GM19452 (cell line): ENCODE data around the gene AKT1.
A peak's percentile ranks its signal among the peaks of the same experiment; 100 is the strongest.
"Not testable (repeated sequence)": the region's sequence is repeated elsewhere in the genome, so short reads cannot be mapped to it uniquely, and the experiment has no call there.

Experiments
- ATAC-seq: cut with Tn5 transposase; IDR thresholded peaks from one replicate; pipeline ENCODE4 v1.9.1; 2021; ENCODE audit not compliant: unreplicated experiment

The AKT1 gene

DNA sequence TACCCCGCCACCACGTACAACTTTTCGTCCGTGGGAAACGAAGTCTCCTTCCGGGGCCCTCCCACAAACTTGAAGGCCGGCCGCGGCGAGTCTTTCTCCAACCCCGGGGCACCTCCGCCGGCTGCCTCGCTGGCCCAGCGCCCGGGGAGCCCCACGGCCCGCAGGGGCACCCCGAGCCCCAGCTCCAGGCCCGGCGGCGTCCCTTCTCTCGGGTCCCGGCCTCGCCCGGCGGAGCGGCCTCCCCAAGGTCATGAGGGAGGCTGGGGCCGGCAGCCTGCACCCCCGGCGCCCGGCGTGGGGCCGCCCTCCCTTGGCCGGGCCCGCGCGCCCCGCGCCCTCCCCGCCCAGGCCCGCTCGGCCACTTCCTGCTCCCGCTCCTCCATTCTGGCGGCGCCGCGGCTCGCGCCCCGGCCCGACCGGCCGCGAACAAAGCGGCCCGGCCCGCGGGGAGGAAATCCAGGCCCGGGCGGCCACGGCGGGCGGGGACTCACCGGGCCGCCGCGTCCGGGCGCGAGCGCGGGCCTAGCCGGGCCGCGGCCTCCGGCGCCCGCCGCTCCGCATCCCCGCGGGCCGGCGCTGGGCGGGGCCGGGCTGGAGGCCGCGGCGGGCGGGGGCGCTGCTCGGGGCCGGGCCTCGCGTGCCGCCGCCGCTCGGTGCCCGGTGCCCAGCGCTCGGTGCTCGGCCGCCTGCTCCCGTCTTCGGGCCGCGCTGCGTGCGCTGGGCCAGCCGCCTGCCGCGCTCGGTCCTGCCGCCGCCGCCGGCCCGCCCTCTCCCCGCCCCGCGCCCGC lies at the start of gene AKT1:
TSS of gene AKT1 (minus strand) at position 756 of the 788 bp plus-strand sequence. CDS start 3,105 bp downstream, outside the sequence.
- ATAC-seq, result no peak

DNA sequence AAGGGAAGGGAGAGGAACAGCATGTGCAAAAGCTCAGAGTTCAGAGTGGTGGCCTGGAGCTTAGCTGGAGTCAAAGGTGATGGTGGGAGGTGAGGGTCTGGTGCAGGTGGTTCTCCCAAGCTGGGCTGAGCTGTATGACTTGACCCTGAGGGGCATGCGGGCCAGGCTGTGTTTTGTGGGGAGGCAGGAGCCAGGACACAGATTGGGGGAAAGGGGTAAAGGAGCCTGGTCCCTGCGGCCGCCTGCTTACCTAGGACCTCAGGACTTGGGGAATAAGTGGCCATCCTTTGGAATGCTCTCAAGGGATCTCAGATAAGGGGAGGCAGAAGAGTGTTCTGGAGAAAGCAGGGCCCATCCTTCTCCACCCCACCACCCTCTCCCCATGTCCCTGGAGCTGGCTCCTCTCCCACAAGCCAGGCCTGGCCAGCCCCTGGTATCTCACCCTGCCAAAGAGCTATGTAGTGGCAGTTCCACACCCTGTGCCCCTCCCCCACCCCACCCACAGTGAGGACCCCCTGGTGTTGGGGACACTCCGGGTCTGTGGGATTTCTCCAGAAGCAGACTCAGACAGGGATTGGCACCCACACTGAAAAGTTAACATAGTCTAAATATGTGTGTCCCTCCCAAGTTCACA lies 49.6 kb upstream of the AKT1 start:
- no peak for ATAC-seq

DNA sequence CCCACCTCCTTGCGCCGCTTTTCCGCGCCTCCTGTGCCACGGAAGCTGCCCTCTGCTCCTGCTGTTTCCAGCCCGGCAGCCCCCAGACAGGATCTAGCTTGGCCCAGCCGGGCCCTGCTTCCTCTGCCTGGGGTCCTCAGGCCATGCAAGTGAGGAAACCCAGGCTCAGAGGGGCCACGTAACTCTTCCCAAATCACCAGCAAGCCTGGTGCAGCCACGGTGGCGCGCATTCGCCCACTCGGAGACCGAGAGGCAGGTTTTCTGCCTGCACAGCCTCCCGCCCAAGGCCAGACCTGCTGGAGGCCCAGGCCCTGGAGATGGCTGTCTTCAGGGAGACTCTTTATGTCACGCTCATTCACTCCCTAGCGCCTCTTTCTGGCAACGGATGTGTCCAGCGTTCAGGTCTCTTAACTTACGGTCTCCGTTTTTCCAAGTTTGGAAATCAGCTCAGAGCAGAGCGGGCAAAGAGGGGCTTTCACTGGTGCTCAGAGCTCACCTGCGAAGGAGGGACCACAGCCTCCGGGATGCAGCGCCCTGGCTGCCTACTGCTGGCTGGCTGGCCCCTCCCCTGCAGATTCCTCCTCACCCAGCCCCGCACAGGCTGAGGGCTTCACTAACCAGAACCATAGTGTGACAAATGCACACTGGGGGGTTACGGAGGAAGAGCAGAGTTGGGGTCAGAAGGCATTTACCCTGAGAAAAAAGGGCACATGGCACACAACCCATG lies 48.9 kb upstream of the AKT1 start:
- ATAC-seq, result no peak

DNA sequence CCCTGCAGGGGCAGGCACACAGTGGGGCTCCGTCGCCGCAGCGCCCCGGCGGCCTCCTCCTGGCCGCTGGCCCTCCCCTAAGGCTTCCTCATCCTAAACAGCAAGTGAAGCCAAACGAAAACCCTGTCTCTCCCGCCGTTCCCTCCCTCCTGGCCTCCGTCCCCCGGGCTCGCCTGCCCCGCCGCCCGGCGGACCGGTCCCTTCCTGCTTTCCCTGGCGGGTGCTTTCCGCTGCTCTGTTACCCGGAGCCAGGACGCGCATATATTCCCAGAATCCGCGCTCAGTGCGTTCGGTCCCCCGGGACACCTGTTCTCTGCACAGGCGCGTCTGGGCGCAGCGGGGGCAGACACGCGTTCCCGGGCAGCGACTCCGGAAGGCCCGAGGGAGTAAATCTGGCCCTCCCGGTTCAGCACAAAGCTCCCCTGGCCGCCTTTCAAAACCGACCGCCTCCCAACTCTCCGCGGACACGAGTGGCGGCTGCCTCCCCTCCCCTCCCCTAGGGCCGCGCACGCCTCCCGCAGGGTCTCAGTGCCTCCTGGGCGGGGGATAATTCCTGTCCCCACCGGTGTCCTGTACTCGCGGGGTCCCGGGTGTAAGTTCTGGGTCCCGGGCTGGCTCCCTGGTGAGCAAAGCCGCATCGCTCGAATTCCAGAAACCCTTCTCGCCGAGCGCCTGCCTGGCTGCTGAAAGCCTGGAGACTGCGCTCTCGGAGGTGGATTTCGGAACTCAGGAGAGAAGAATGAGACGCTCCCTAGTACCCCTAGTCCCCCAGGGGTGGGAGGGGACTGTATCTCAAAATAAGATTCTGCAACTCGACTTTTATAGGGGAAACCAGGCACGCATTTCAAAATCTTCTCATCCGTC lies 48.1 kb upstream of the AKT1 start:
- no peak for ATAC-seq

DNA sequence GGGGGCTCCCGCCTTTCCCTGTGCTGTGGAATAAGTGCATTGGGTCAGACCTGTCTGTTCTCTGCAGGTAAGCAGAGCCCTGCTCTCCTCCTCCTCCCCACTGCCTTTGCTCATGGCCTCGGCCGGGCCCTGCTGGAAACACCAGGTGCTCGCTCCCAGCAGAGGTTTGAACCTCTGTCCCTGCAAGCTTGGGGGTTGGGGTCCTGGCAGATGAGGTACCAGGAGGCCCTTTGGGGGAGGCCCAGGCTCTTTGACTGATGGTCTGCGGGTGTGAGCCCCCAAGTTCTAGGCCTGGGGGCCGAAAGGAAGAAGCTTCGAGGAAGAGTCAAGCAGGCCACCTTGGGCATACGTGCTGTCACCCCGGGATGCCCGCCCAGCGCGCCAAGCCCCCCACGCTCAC lies 47.5 kb upstream of the AKT1 start:
- ATAC-seq, result no peak

DNA sequence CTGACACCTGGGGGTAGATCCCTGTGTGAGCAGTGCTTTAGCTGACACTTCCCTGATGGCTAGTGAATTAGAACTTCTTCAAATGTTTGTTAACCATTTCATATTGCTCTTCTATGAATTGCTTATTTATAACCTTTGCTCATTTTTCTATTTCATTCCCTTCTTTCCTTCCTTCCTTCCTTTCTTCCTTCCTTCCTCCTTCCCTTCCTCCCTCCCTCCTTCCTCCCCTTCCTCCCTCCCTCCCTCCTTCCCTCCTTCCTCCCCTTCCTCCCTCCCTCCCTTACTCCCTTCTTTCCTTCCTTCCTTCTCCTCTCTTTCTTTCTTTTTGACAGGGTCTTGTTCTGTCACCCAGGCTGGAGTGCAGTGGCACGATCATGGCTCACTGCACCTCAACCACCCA lies 46.2 kb upstream of the AKT1 start:
- no peak for ATAC-seq

DNA sequence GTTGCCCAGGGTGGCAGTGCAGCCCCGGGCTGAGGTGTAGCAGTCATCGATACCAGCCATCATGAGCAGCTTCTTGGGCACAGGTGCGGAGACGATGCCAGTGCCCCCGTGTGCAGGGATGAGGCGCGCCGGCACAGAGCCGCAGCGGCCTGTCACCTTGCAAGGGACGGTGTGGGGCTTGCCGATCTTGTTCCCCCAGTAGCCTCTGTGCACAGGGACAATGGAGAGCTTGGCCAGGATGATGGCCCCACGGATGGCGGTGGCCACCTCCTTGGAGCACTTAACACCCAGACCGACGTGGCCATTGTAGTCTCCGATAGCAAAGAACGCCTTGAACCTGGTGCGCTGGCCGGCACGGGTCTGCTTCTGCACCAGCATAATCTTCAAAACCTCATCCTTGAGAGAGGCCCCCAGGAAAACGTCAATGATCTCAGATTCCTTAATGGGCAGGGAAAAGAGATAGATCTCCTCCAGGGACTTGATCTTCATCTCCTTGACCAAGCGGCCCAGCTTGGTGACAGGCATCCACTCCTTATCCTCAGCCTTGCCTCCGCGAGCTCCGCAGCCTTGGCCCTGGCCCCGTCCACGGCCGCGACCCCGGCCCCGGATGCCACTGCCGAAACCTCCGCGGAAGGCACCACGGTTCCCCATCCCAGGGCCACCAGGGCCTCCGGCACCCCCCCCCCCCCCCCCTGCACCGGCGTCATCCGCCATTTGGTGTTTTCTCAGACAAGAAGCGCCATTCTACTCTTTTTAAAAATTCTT lies 40.8 kb upstream of the AKT1 start:
- not testable (repeated sequence) for ATAC-seq

DNA sequence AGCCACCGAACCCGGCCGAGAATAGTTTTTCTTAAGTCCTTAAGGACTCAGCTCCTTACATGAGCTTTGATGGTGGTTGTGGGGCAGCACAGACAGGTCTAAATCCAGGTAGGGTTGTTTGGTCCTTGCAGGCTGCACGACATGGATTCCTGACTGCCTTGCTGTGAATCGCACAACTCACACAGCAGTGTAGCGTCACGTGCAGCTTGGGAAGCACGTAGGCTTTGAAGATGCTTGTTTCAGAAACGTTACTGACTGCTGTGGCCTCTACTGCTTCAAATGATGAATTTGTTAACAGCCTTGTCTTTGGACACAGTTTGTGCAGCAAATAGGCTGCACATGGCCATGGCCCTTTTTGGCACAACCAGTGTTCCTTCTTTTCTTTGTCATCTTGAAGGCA lies 35.2 kb upstream of the AKT1 start:
- no peak for ATAC-seq

DNA sequence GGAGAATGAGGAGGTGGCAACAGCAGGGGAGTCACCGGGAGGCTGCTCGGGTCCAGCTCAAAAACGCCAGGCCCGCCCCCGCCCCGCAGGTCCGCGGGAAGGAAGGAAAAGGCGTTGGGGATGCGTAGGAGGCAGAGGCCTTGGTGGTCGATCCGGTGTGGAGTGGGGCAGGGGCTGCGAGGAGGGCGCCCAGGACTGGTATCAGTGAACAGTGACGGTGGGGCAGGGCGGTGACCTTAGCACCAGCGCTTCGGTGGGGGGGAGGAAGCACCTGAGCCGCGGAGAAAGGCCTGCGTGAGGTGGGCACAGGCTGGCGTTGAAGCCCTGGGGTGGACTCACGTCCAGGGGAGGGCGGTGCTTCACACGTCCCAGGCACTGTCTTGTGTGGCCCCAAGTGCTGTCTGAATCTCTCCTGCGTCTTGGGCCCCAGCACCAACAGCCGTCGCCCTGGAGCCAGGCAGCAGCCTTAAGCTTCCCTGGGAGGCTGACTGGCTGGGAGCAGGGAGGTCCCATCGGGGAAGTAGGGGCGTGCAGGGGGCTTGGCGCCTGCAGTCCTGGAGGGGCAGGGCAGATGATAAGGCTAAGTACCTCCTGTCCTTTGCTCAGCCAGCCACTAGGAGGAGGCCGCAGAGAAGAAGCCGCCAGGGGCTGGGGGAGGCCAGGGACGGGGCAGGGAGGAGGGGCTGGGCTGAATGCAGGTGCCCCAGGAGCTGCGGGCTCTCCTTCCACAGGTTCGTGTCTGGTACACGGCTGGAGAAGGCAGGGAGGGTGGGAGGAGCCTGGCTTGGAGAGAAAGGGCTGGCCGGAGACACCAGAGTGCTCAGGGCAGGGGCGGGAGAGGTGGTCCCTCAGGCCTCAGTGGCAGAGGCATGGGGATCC lies 31.9 kb upstream of the AKT1 start:
- ATAC-seq, result no peak

DNA sequence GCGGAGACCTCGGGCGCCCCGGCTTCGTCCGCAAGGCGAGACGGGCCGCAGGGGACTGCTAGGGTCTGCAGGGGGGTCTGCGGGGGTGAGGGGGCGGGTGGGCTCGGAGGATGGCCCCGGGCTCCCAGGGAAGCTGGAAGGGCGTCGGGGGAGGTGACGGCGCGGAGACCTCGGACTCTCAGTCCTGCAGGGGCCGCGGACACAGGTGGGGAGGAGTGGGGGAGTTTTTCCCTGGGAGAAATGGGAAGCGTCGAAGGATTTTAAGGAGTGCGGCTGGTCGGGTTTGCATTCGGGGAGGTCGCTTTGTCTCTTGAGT lies 31.3 kb upstream of the AKT1 start:
- ATAC-seq, result no peak

DNA sequence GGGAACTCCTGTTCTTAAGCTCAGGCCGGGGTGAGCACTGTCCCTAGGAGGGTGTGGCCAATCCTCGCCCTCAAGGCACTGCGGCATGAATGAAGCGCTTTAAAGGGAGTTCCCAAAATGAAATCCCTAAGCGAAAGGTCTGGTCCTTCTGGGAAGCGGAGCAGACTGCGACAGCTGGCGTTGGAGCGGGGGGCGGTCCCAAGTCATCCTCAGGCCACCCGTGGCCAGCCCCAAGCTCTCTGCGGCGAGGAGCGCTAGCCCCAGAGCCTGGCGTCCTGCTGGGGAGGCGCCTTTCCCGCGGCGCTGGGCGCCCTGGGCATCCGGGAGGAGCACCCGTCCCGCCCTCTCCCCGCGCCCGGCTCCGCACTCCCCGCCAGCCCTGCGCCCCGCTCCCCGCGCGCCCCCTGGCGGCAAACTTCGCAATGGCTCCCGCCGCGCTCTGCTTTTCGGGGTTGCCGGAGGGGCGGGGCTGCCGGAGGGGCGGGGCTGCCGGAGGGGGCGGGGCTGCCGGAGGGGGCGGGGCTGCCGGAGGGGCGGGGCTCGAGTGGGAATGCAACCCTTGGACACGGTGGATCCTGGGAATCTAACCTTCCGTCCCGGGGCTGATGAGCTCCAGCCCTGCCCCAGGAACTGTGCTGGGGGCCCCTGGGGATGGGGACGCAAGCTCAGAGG lies 30.8 kb upstream of the AKT1 start:
- peak; percentile 82 for ATAC-seq

DNA sequence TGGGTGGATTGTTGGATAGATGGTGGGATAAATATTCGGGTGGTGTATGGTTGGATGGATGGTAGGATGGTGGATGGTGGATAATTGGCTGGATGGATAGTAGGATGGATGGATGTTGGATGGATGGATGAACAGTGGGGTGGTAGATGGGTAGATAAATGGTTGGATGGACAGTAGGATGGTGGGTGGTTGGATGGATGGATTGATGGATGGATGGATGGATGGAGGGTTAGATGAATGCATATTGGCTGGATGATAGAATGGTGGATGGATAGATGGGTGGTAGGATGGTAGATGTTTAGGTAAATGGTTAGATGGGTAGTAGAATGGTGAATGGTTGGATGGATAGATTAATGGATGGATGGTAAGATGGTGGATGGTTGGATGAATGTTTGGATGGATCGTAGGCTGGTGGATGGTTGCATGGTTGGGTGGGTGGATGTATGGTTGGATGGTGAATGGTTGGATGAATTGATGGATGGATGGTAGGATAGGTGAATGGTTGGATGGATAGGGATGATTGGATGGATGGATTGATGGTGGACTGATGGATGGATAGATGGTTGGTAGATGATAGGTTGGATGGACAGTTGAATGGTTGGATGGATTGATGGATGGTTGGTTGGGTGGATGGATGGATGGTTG lies 28.9 kb upstream of the AKT1 start:
- no peak for ATAC-seq

DNA sequence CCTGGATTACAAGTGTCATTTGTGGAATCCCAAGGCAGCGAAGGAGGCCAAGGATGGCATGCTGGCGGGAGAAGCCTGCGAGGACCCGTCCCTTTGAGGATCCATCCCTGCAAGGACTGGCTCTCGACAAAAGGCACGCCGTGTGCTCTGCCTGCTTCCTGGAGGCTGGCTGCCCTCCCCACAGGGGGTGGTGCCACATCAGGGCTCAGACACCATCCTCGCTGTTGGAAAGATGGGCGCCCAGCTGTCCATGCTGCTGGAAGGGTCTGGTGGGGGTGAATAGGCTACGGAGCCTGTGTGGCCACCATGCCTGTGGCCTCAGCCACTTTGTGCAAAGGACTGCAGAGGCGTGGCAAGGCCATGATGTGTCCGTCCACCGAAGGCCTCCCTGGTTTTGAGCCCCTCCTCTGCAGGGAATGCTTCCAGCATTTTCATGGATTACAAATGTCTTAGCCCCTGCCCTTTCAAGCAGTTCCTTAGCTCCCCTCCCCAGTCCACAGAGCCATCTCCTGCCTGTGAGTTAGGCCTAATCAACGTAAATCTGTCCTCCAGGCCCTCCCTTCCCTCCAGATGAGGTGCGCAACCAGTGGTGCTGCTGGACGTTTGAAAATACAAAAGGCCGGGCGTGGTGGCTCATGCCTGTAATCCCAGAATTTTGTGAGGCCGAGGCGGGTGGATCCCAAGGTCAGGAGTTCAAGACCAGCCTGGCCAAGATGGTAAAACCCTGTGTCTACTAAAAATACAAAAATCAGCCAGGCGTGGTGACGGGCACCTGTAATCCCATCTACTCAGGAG lies 27.5 kb upstream of the AKT1 start:
- ATAC-seq, result no peak

DNA sequence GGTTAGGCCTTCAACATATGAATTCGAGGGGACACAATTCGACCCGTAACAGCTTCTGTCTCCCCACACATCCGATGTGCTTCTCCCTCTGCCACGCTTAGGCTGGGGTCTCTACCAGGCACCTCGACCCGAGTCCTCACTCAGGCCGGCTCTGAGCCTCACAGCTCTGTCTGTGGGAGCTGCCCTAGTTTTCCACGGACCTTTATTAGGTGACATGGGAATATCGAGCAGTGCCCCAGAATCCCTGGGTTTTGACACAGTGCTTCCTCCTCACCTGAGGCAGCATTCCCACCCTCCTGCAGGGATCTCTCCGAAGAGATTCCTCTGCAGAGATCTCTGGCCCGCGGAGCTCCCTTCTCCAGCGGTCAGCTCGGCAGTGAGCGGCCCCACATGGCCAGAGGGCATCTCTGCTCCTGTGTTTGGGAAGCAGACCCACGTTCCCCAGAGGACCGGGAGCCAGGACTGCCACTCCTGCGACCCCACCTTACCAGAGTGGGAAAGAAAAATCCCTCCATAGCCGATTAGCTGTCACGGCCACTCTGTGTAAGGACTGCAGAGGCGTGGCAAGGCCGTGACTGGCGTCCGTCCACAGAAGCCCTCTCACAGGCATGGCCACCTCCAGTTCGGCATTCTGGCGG lies 26.5 kb upstream of the AKT1 start:
- ATAC-seq, result no peak

DNA sequence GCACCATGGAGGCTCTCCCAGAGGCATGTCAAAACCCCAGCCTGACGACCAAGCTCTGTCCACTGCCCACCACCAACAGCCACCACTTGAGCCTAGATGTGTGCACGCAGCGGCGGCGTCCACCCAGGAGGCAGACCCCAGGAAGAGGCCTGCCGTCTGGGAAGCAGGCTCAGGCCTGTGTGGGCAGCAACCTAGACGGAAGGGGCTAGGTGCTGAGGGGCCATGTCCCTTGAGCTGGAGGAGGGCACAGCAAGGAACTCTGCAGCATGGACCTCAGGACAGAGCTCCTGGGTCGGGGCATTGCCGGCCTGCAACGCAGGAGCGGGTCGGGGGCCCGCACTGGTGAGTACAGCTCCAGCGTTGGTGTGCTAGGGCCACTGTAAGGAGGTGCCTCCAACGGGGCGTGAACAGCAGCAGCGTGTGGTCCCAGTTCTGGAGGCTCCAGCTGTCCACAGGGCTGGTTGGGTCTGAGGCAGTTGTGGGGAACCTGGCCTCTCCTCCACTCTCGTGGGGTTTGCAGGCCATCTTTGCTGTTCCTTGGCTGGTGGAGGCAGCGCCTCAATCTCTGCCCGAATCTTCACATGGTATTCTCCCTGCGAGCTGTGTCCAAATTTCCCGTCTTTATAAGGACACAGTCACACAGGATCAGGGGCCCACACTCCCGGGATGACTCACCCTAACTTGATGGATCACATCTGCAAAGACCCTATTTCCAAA lies 25.8 kb upstream of the AKT1 start:
- ATAC-seq, result no peak

DNA sequence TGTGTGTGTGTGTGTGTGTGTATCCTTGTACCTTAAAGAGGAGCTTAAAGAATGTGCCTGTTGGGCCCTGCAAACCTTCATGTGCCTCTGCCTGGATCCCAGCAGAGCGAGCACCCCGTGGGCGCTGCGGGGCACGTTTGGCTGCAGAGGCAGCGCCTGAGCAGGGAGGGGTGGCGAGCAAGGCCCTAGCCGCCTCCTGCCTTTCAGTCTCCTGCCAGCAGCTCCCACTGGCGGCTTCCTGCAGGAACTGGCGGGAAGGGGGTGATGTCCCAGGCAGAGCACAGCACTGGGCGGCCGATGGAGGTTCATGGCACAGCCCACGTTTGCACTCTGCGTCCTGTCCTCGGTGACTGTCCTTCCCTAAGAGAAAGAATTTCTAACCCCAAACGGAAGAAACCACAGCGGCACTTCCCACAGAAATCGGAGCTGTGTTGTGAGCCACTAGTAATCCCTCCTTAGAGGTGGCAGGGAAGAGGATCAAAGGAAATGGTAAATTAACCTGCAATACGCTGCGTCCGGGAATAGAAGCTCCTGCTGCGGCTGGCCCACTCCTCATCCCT lies 25.2 kb upstream of the AKT1 start:
- no peak for ATAC-seq
